GM12864 (cell line): ENCODE measurements around the gene LGALS9B.
"Not testable (repeated sequence)": the region's sequence is repeated elsewhere in the genome, so short reads cannot be mapped to it uniquely, and the experiment has no call there.

ENCODE experiments used
- DNase-seq: peaks from one replicate; pipeline ENCODE4 v3.0.0-alpha.2; 2011; ENCODE audit warnings: low read depth
- H3K4me3 ChIP-seq: 2 replicates; pipeline ENCODE4 v1.5.1; 2011; ENCODE audit warnings: mild to moderate bottlenecking, low read depth, low read length, control low read depth

Gene LGALS9B

GRCh38 chr17:20467447-20467846, at the start of gene LGALS9B:
Gene LGALS9B, minus strand, starts transcription at chr17:20467539. Its CDS starts 69 bp downstream, at chr17:20467470.
- H3K4me3 ChIP-seq, DNase-seq: not testable (repeated sequence)

GRCh38 chr17:20516986-20517385, 49.6 kb upstream of the LGALS9B start:
- not testable (repeated sequence) for DNase-seq, H3K4me3 ChIP-seq

- not testable (repeated sequence) for DNase-seq, H3K4me3 ChIP-seq
Observed at GRCh38 chr17:20515099-20515498, 47.8 kb upstream of the LGALS9B start.

DNA sequence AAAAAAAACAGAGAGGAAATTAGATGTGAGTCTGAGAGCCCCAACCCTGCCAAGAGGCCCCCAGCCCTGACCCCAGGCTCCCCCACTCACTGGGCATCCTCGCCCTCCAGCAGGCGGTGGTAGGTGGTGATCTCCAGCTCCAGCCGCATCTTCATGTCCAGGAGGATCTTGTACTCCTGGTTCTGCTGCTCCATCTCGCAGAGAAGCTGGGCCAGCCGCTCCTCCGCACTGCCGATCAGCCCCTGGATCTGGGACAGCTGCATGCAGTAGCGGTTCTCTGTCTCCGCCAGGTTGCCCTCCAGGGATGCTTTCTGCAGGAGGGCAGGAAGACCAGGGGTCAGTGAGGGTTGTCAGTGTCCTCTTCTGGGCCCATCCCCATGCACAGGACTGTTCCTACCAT, 46.2 kb upstream of the LGALS9B start:
- not testable (repeated sequence) for H3K4me3 ChIP-seq, DNase-seq

DNA sequence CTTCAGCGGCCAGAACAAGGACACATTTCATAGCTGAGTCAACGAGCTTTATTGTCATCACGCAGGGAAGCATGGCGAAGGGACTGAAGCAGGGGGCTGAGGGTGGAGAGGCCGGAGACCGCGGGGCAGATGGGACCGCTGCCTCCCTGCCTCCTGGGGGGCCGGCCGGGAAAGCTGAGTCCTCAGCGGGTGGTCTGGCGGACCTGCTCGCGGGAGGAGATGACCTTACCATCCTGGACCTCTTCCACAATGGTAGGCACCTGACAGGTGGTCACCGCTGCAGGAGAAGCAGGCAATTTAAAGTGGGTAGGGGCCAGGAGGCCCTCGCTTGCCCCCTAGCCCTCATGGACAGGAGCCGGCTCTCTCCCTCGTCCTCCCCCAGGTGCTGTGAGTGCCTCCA, 45.0 kb upstream of the LGALS9B start:
- not testable (repeated sequence) for H3K4me3 ChIP-seq, DNase-seq

- not testable (repeated sequence) for DNase-seq, H3K4me3 ChIP-seq
Observed at GRCh38 chr17:20511778-20512177, 44.4 kb upstream of the LGALS9B start.

DNA sequence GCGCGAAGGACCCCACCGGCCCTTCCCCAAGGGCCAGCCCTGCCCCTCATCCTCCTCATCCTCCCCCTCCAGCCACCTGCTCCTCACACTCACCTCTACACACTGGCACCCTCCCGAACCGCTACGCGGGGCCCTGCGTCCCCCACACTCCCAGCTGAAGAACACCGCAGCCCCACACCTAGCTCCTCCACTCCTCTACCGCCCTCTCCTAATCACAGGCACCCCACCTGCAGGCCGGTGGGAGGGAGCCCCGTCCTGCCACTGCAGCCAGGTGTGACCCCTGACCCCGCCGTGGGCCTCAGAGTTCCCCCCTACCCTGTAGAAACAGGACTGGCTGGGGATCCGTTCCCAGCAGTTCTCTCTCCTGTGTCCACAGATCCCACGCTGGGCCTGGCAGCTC, 38.0 kb upstream of the LGALS9B start:
- H3K4me3 ChIP-seq, DNase-seq: not testable (repeated sequence)

- not testable (repeated sequence) for H3K4me3 ChIP-seq, DNase-seq
Observed at GRCh38 chr17:20504388-20505066, 37.2 kb upstream of the LGALS9B start.

DNA sequence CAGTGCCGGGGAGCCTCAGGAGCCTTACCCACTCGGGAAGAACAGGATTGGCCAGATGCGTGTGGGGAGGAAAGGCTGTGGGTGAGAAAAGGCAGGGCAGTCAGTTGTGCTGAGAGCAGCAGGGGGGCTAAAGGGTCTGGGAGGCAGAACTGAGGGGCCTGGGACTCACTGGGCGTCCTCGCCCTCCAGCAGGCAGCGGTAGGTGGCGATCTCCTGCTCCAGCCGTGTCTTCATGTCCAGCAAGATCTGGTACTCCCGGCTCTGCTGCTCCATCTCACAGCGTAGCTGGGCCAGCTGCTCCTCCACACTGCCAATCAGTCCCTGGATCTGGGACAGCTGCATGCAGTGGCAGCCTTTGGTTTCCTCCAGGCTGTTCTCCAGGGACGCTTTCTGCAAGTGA, 34.6 kb upstream of the LGALS9B start:
- H3K4me3 ChIP-seq, DNase-seq: not testable (repeated sequence)

- H3K4me3 ChIP-seq, DNase-seq: not testable (repeated sequence)
Observed at GRCh38 chr17:20500346-20500745, 33.0 kb upstream of the LGALS9B start.

DNA sequence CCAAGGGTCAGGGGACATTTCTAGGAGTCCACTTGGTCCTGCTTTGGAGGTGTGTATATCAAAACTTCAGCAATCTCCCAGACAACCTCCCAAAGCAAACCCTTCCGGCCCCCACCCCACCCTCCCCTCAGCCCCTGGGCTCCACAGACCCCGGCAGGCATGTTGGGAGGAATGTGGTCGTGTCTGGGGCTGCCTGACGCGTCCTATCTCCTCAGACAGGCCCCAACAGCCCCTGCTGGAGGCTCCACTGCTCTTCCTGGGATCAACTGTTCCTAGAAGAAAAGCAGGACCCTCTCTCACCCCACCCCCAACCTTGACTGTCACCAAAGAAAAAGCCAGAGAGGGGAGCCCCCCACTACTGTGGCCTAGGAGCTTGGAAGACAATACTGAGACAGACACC, 28.1 kb upstream of the LGALS9B start:
- not testable (repeated sequence) for DNase-seq, H3K4me3 ChIP-seq

GRCh38 chr17:20494735-20495134, 27.4 kb upstream of the LGALS9B start:
- not testable (repeated sequence) for H3K4me3 ChIP-seq, DNase-seq

GRCh38 chr17:20494147-20494546, 26.8 kb upstream of the LGALS9B start:
- not testable (repeated sequence) for DNase-seq, H3K4me3 ChIP-seq

GRCh38 chr17:20492971-20493370, 25.6 kb upstream of the LGALS9B start:
- H3K4me3 ChIP-seq, DNase-seq: not testable (repeated sequence)

DNA sequence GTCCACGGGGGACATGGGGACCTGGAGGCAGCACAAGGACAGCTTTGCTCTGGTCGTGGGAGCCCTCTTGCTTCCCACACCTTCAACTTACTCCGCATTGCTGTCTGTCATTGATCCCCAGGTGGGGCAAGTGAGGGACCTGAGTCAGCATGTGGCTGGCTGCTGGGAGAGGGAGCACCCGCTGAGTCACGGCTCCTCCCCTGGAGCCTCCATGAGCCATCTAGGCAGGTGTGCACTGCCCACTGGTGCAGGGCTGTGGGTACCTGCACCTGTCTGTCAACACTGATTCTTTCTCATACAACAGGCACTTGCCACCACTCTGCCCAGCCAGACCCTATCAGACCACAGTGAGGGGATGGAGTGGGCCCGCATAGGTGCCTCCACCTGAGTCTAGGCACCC, 24.8 kb upstream of the LGALS9B start:
- not testable (repeated sequence) for DNase-seq

DNA sequence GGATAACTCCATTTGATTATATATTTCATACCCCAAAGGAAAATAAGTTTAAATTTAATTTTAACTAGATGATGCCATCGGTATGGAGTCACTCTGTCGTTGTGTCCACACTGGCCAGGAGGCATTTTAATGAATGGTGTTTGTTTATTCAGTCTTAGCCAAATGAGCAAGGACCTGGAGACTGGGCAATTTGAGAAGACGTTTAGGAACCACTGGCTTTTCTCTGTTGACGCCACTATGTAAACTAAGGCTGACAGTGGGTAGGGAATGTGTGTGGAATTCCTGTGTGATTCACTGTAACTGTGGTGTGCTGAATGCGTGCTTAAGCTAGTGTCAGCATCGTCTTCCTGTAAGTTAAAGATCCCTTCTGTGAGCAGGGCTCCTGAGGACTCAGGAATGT, 17.6 kb upstream of the LGALS9B start:
- not testable (repeated sequence) for DNase-seq, H3K4me3 ChIP-seq

More for the DNA sequence above, 24.8 kb upstream of the LGALS9B start:
- not testable (repeated sequence) for H3K4me3 ChIP-seq

GRCh38 chr17:20479889-20480591, 12.7 kb upstream of the LGALS9B start:
- not testable (repeated sequence) for DNase-seq, H3K4me3 ChIP-seq

GRCh38 chr17:20477398-20478071, 10.2 kb upstream of the LGALS9B start:
- not testable (repeated sequence) for H3K4me3 ChIP-seq

DNA sequence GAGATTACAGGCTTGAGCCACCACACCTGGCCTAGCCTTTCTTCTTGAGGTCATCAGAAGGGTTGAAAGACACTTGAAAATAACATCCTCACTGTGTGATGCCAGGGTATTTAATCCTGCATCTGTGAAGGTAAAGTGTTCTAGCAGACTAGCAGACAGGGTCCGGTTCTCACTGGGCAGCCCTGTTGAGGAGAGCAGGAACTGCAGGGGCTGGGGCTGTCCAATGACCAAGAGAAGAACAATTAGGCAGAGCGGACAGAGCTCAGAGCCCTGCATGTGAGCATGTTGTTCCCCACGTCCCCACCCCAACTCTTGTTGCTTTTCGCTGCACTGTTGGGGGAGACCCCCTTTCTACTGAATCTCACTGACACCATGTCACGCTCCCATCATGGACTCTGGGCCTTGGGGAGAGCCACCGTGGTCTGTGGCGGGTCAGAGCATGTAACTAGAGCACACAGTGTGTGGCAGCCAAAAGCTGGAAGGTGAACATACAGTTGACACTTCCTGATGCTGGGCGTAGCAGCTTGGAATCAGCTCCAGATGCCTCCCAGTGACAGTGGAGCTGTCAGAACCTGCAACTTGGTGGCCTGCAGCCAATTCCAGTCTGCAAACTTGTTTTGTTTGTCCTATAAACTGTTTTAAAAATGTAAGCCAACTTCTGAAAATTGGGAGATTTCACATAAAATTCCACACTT, 7.9 kb upstream of the LGALS9B start:
- not testable (repeated sequence) for H3K4me3 ChIP-seq, DNase-seq

More at GRCh38 chr17:20477398-20478071, 10.2 kb upstream of the LGALS9B start:
- DNase-seq: not testable (repeated sequence)
